Esophagus muscularis mucosa (tissue), 4 donors: ENCODE measurements around the gene GNPAT.

Experiments used
- CTCF ChIP-seq, 3 experiments: fragments of 200-600 bp in 2 of 3; fragments of 450-650 bp in 1 of 3; sonication (generic) in 2 of 3; IDR thresholded peaks; one replicate each; pipeline ENCODE4 v1.5.1; 2017 to 2019; ENCODE audit warnings: antibody characterized with exemption in 3 of 3, mild to moderate bottlenecking in 2 of 3, moderate library complexity in 1 of 3
- EP300 ChIP-seq: sonication (generic); formaldehyde crosslinking; IDR thresholded peaks from one replicate; pipeline ENCODE4 v1.6.1; 2017; ENCODE audit warnings: antibody characterized with exemption
- POLR2A ChIP-seq: fragments of 450-650 bp; IDR thresholded peaks from one replicate; pipeline ENCODE4 v1.6.1; 2017; ENCODE audit warnings: antibody characterized with exemption, moderate library complexity, mild to moderate bottlenecking, low read depth
- POLR2AphosphoS5 ChIP-seq, 2 donors: sonication (generic); formaldehyde crosslinking; IDR thresholded peaks; one replicate each; pipeline ENCODE4 v1.6.1; 2017; ENCODE audit warnings: antibody characterized with exemption in 2 of 2

GRCh38 chr1:231217056-231217455 is 24.0 kb upstream of the GNPAT start:
- TF ChIP-seq POLR2AphosphoS5 (IDR thresholded peaks at IDR 0.05), result no peak
- no peak for TF ChIP-seq POLR2A
- TF ChIP-seq CTCF (IDR thresholded peaks at IDR 0.05), result no peak
- no peak for TF ChIP-seq EP300
